Panc1 (cell line): Measurements from ENCODE around the gene MARVELD2. TPM values are rescaled to one million over a fixed set of nuclear protein-coding genes. Genes with fewer than 3 reads are reported as not detected.
A peak's percentile ranks its signal among the peaks of the same experiment; 100 is the strongest.

Experiments used
- ATAC-seq: fragments of 200-7000 bp; cut with Tn5 transposase; 2 replicates; pipeline ENCODE4 v1.9.1; 2020; ENCODE audit warnings: mild to moderate bottlenecking, moderate library complexity
- BruUV-seq: library from RNA; stranded (reverse); fragments of 400-500 nt; replicated peaks from 2 replicates; lab custom pipeline; 2021; lab: Mats Ljungman, UMichigan
- CTCF ChIA-PET: fragments of 300-600 bp; sonication (Branson Sonifier 250); formaldehyde crosslinking; loops from one replicate; lab custom pipeline; 2022; ENCODE audit warnings: antibody characterized with exemption; lab: Charles Lee
- POLR2A ChIA-PET: fragments of 300-600 bp; sonication (Branson Sonifier 250); formaldehyde crosslinking; loops from one replicate; lab custom pipeline; 2022; ENCODE audit warnings: antibody characterized with exemption; lab: Charles Lee
- DNase-seq: peaks from one replicate; pipeline ENCODE4 v3.0.0-alpha.2; 2010; ENCODE audit warnings: low read depth, low spot score
- H3K27ac ChIP-seq: 2 replicates; pipeline ENCODE4 v1.5.1; 2011; ENCODE audit warnings: mild to moderate bottlenecking, low read length, inconsistent platforms
- H3K27me3 ChIP-seq: fragments of 200-500 bp; sonication (Bioruptor generic); 2 replicates; pipeline ENCODE4 v1.6.0; 2014; ENCODE audit warnings: low read length, inconsistent platforms; ENCODE audit not compliant: control insufficient read depth, insufficient read depth
- H3K36me3 ChIP-seq: fragments of 200-500 bp; sonication (Bioruptor generic); 2 replicates; pipeline ENCODE4 v1.5.1; 2014; ENCODE audit warnings: inconsistent platforms, mild to moderate bottlenecking, low read length, moderate library complexity; ENCODE audit not compliant: control insufficient read depth, insufficient read depth
- H3K4me1 ChIP-seq: 2 replicates; pipeline ENCODE4 v1.5.1; 2011; ENCODE audit warnings: inconsistent platforms, mild to moderate bottlenecking, low read length, moderate library complexity; ENCODE audit not compliant: control insufficient read depth, insufficient read depth
- H3K4me3 ChIP-seq, 2 experiments: 2 replicates each; pipeline ENCODE4 v1.5.1; 2011 to 2012; ENCODE audit warnings: low read depth in 2 of 2, low read length in 2 of 2, mild to moderate bottlenecking in 2 of 2, inconsistent platforms in 1 of 2, moderate library complexity in 1 of 2
- H3K9me3 ChIP-seq: fragments of 200-500 bp; sonication (Bioruptor generic); 2 replicates; pipeline ENCODE4 v1.5.1; 2014; ENCODE audit warnings: low read depth, mild to moderate bottlenecking, inconsistent platforms, low read length, moderate library complexity; ENCODE audit not compliant: control insufficient read depth, insufficient read depth
- CTCF ChIP-seq: fragments of 450-650 bp; IDR thresholded peaks from 2 replicates; pipeline ENCODE4 v1.5.1; 2017; ENCODE audit warnings: mild to moderate bottlenecking
- POLR2AphosphoS5 ChIP-seq: IDR thresholded peaks from 2 replicates; pipeline ENCODE4 v1.6.1; 2012; ENCODE audit warnings: mild to moderate bottlenecking, low read depth, low read length, moderate library complexity
- REST ChIP-seq, 2 experiments: IDR thresholded peaks; 2 replicates each; pipeline ENCODE4 v1.6.1; 2011 to 2012; ENCODE audit warnings: low read depth in 2 of 2, control low read depth in 1 of 2, low read length in 1 of 2, mild to moderate bottlenecking in 1 of 2, moderate library complexity in 1 of 2; ENCODE audit not compliant: insufficient read depth in 1 of 2
- SIN3A ChIP-seq: IDR thresholded peaks from 2 replicates; pipeline ENCODE4 v1.6.1; 2012; ENCODE audit warnings: low read depth, mild to moderate bottlenecking, low read length, moderate library complexity, borderline replicate concordance; ENCODE audit not compliant: insufficient read depth
- TCF7L2 ChIP-seq: IDR thresholded peaks from 2 replicates; pipeline ENCODE4 v1.6.1; 2011; ENCODE audit warnings: mild to moderate bottlenecking, low read depth, low read length, inconsistent platforms
- in situ Hi-C: cut with HindIII; loops from 2 replicates; pipeline ENCODE4 v1.10.0; 2016; ENCODE audit warnings: low sequenced_read_pairs, low pct_unique_long_range_greater_than_20kb
- intact Hi-C: fragments of 100-400 bp; cut with micrococcal nuclease; formaldehyde crosslinking; loops from one replicate; pipeline ENCODE4 v1.10.0; 2022; ENCODE audit not compliant: unreplicated experiment
- total RNA-seq: library from RNA; stranded (reverse); gene quantifications from one replicate; pipeline ENCODE4 v1.2.1, GENCODE V29; 2021; ENCODE audit not compliant: unreplicated experiment

MARVELD2 gene
- total RNA-seq, 1 experiment from 2014 or later: 17.3 TPM

- H3K27ac ChIP-seq: no peak overlapping the region
- no peak overlapping the region for H3K4me3 ChIP-seq
- in situ Hi-C loops: no loop called here
- TF ChIP-seq POLR2AphosphoS5 (no peak), SIN3A (no peak), CTCF (no peak), TCF7L2 (no peak), REST (IDR thresholded peaks at IDR 0.05; ENCODE audit: insufficient read depth in 1 of 2, low read depth in 2 of 2, low read length in 1 of 2) (no peak)
- TSS peak; percentile 94 for BruUV-seq
- no peaks in the 10 kb centered on the region; the same call in 1 of the 2 replicates for H3K36me3 ChIP-seq
- H3K27me3 ChIP-seq: no peaks in the 10 kb centered on the region
- ATAC-seq (no peak), DNase-seq (no peak)
- H3K9me3 ChIP-seq: no peaks in the 10 kb centered on the region
- intact Hi-C loops: no loop called here
- CTCF ChIA-PET: no interaction called here
- POLR2A ChIA-PET: no interaction called here
- H3K4me1 ChIP-seq: peaks cover 19% of the 10 kb centered on the region
Observed at GRCh38 chr5:69491027-69491426, 76.1 kb downstream of the MARVELD2 start.

- ATAC-seq (no peak), DNase-seq (no peak)
- H3K27me3 ChIP-seq: no peaks in the 10 kb centered on the region
- intact Hi-C loops: no loop called here
- POLR2A ChIA-PET: no interaction called here
- CTCF ChIA-PET: no interaction called here
- in situ Hi-C loops: no loop called here
- no peaks in the 10 kb centered on the region; the same call in 1 of the 2 replicates for H3K36me3 ChIP-seq
- H3K9me3 ChIP-seq: no peaks in the 10 kb centered on the region
- TF ChIP-seq CTCF (no peak), TCF7L2 (no peak), REST (IDR thresholded peaks at IDR 0.05; ENCODE audit: insufficient read depth in 1 of 2, low read depth in 2 of 2, low read length in 1 of 2) (no peak), POLR2AphosphoS5 (no peak), SIN3A (no peak)
- peak overlapping the region; percentile 69 to 86 for H3K4me3 ChIP-seq
- H3K27ac ChIP-seq: peak overlapping the region; percentile 92
- peaks cover 25% of the 10 kb centered on the region for H3K4me1 ChIP-seq
- BruUV-seq: no TSS peak
Observed at GRCh38 chr5:69491838-69492390, 77.0 kb downstream of the MARVELD2 start.
